Activated CD8-positive, alpha-beta memory T cell treated with anti-CD3 and anti-CD28 coated beads, Interleukin-2, amount 10 ng/mL, durations not matched to agents 7 days and 5 days (primary cell): ENCODE data around the gene FAM107A. TPM values are rescaled to one million over a fixed set of nuclear protein-coding genes. Genes with fewer than 3 reads are reported as not detected.

Experiments
- ATAC-seq: fragments of 150-1000 bp; cut with Tn5 transposase; one replicate; pipeline ENCODE4 v1.10.0; 2021; ENCODE audit warnings: moderate library complexity
- CTCF ChIA-PET: fragments of 350-600 bp; sonication (Branson Sonifier 250); formaldehyde crosslinking; loops from one replicate; lab custom pipeline; 2021; ENCODE audit warnings: antibody characterized with exemption; lab: Charles Lee
- DNase-seq: peaks from one replicate; pipeline ENCODE4 v3.0.0-alpha.2; 2020
- H3K27ac Mint-ChIP-seq: one replicate; pipeline ENCODE4 v1.8.0; 2021; ENCODE audit warnings: mild to moderate bottlenecking, mixed read lengths
- H3K27me3 Mint-ChIP-seq: one replicate; pipeline ENCODE4 v1.8.0; 2021; ENCODE audit warnings: mixed read lengths
- H3K36me3 Mint-ChIP-seq: one replicate; pipeline ENCODE4 v1.8.0; 2021; ENCODE audit warnings: mild to moderate bottlenecking, mixed read lengths
- H3K4me1 Mint-ChIP-seq: one replicate; pipeline ENCODE4 v1.8.0; 2021; ENCODE audit warnings: mixed read lengths
- H3K4me3 Mint-ChIP-seq: one replicate; pipeline ENCODE4 v1.8.0; 2021; ENCODE audit warnings: mild to moderate bottlenecking, moderate library complexity, mixed read lengths
- H3K9me3 Mint-ChIP-seq: one replicate; pipeline ENCODE4 v1.8.0; 2022; ENCODE audit warnings: low read depth, mixed read lengths
- total RNA-seq, 2 experiments: library from RNA; stranded (reverse); gene quantifications; one replicate each; pipeline ENCODE4 v1.2.3, GENCODE V29; 2021

The FAM107A gene, protein sequence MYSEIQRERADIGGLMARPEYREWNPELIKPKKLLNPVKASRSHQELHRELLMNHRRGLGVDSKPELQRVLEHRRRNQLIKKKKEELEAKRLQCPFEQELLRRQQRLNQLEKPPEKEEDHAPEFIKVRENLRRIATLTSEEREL
- total RNA-seq: not detected

DNA sequence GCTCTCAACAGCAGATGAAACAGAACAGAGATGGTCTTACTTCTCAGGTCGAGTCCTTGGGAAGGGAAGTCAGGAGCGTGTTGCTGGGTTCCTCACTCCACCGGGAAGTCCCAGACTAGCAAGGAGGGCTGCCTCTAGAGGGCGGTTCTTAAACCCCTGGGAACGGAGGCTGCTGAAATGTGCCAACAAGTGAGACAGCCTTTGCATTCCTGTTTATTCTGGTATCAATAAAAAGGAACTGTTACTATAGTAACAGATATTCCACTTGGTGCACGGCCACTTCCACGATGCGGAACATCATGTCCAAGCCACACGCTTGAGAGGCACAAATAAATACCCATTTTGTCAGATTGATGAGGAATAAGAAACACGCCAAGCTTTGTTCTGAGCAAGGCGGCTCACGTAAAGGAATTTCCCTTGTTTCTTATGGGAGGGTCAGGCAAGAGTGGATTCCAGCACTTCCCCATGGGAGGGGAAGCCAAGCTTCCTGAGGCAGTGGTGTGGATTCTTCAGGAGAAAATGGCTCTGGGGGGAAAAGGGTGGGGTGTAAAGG lies at the start of gene FAM107A:
FAM107A (minus strand) TSS at position 123 of the 553 bp plus-strand sequence. CDS start 7,531 bp downstream, outside the sequence.
- CTCF ChIA-PET: interaction anchor here (1.9 kb wide), 1 partner anchor 53 kb away, joined by 7 read pairs; no protein-coding TSS in a partner anchor
- DNase-seq (no peak), ATAC-seq (no peak)
- H3K36me3 Mint-ChIP-seq: no peaks in the 10 kb centered on the region
- H3K9me3 Mint-ChIP-seq: no peaks in the 10 kb centered on the region
- H3K27ac Mint-ChIP-seq: no peak within 1 kb of the TSS
- H3K27me3 Mint-ChIP-seq: peaks cover 9% of the 10 kb centered on the region
- no peak within 1 kb of the TSS for H3K4me3 Mint-ChIP-seq
- no peaks in the 10 kb centered on the region for H3K4me1 Mint-ChIP-seq

GRCh38 chr3:58625196-58625824 lies 48.1 kb upstream of the FAM107A start:
- Mint-ChIP-seq H3K9me3 (no peaks in the 10 kb centered on the region), H3K4me3 (no peak overlapping the region), H3K27me3 (no peaks in the 10 kb centered on the region), H3K27ac (no peak overlapping the region), H3K4me1 (peaks cover 5% of the 10 kb centered on the region), H3K36me3 (no peaks in the 10 kb centered on the region)
- no peak for ATAC-seq
- CTCF ChIA-PET: interaction anchor here (10.1 kb wide), 1 partner anchor 56 kb away, joined by 163 read pairs; no protein-coding TSS in a partner anchor
- DNase-seq: no peak

- ATAC-seq: no peak
- Mint-ChIP-seq H3K4me3 (no peak overlapping the region), H3K27me3 (no peaks in the 10 kb centered on the region), H3K36me3 (no peaks in the 10 kb centered on the region), H3K9me3 (no peaks in the 10 kb centered on the region), H3K27ac (no peak overlapping the region), H3K4me1 (peaks cover 5% of the 10 kb centered on the region)
- CTCF ChIA-PET: interaction anchor here (10.1 kb wide), 1 partner anchor 55 kb away, joined by 163 read pairs; no protein-coding TSS in a partner anchor
- no peak for DNase-seq
Observed at GRCh38 chr3:58624550-58624949, 47.4 kb upstream of the FAM107A start.

GRCh38 chr3:58623961-58624360 lies 46.8 kb upstream of the FAM107A start:
- H3K36me3 Mint-ChIP-seq: no peaks in the 10 kb centered on the region
- ATAC-seq (no peak), DNase-seq (no peak)
- H3K27me3 Mint-ChIP-seq: no peaks in the 10 kb centered on the region
- no peak overlapping the region for H3K4me3 Mint-ChIP-seq
- CTCF ChIA-PET: no interaction called here
- no peaks in the 10 kb centered on the region for H3K9me3 Mint-ChIP-seq
- H3K4me1 Mint-ChIP-seq: peaks cover 5% of the 10 kb centered on the region
- no peak overlapping the region for H3K27ac Mint-ChIP-seq

DNA sequence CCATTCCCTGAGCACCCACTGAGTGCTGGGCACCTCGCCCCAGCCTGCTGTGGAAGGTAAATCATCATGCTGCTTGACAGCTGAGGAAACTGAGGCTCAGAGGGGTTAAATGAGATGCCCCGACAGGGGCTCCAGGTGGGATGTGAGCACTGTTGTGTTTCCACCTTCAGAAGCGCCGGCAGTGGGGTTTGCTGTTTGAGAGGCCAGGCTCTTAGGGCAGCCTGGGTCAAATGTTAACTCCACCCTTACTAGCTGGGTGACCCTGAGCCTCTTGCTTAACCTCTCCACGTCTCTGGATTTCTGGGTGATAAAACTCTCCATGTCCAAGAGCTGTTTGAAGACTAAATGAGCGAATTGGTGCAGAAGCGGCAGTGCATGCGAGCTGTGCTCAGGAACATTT lies 46.3 kb upstream of the FAM107A start:
- ATAC-seq (no peak), DNase-seq (no peak)
- no peaks in the 10 kb centered on the region for H3K27me3 Mint-ChIP-seq
- H3K36me3 Mint-ChIP-seq: no peaks in the 10 kb centered on the region
- no peaks in the 10 kb centered on the region for H3K9me3 Mint-ChIP-seq
- H3K4me3 Mint-ChIP-seq: no peak overlapping the region
- peaks cover 5% of the 10 kb centered on the region for H3K4me1 Mint-ChIP-seq
- H3K27ac Mint-ChIP-seq: no peak overlapping the region
- CTCF ChIA-PET: no interaction called here

DNA sequence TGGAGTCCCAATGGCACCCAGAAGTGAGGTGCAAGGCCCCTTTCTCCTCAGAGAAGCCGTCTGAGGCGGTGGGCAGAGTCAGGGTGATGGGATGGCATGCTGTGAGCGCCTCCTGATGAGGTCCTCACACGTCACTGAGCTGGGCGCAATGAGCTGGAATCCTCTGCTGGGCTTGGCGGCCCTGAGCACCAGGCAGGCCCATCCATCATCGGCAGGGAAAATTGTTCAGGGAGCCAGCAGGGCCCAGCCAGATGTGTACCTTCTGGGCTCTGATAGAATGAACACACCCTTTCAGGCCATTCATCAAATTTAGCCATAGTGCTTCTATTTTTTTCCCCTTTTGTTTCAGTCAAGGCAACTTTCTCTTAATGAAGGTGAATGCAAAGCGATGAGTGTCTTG lies 45.7 kb upstream of the FAM107A start:
- Mint-ChIP-seq H3K27ac (no peak overlapping the region), H3K4me1 (peaks cover 5% of the 10 kb centered on the region), H3K9me3 (no peaks in the 10 kb centered on the region), H3K4me3 (no peak overlapping the region), H3K36me3 (no peaks in the 10 kb centered on the region), H3K27me3 (no peaks in the 10 kb centered on the region)
- CTCF ChIA-PET: no interaction called here
- no peak for DNase-seq
- ATAC-seq: no peak

GRCh38 chr3:58622436-58622835 lies 45.2 kb upstream of the FAM107A start:
- Mint-ChIP-seq H3K4me1 (peaks cover 5% of the 10 kb centered on the region), H3K4me3 (no peak overlapping the region), H3K27me3 (no peaks in the 10 kb centered on the region), H3K27ac (no peak overlapping the region), H3K9me3 (no peaks in the 10 kb centered on the region), H3K36me3 (no peaks in the 10 kb centered on the region)
- ATAC-seq (no peak), DNase-seq (no peak)
- CTCF ChIA-PET: no interaction called here

DNA sequence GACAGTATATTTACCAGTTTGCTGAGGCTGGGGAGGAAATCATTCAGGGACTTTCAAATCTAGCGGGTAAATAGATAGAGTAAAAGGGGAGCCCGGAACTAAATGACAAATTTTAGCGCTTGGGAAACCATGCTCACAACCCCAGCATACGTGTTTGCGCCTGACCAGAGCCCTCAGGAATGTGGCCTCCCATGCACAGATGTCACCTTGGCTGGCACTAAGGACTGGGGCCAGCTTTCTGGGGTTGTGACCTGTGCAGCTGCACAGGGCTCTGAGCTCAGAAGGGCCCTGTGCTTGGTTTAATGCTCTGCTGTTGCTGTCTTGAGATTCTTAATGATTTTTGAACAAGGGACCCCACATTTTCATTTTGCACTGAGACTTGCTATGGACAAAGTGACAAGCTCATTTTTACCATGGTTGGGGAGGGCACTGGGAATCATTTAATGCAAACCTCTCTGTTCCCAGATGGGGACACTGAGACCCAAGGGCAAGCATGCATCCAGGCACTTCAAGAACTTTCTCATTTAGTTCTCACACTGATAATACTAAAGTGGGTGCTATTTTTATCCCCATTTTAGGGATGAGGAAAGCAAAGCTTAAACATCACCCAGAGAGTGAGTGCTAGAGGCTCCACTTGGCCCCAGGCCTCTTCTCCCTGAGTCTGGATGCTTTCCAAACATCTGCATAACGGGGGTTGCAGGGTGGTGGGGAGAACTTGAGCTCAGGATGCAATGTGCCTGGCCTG lies 44.1 kb upstream of the FAM107A start:
- H3K27ac Mint-ChIP-seq: no peak overlapping the region
- H3K9me3 Mint-ChIP-seq: no peaks in the 10 kb centered on the region
- CTCF ChIA-PET: interaction anchor here (1.3 kb wide), 1 partner anchor 9 kb away, joined by 6 read pairs; no protein-coding TSS in a partner anchor
- no peaks in the 10 kb centered on the region for H3K36me3 Mint-ChIP-seq
- H3K27me3 Mint-ChIP-seq: no peaks in the 10 kb centered on the region
- peaks cover 5% of the 10 kb centered on the region for H3K4me1 Mint-ChIP-seq
- no peak overlapping the region for H3K4me3 Mint-ChIP-seq
- ATAC-seq (no peak), DNase-seq (no peak)

GRCh38 chr3:58620421-58620820 lies 43.2 kb upstream of the FAM107A start:
- CTCF ChIA-PET: no interaction called here
- Mint-ChIP-seq H3K27me3 (peaks cover 1% of the 10 kb centered on the region), H3K27ac (no peak overlapping the region), H3K9me3 (no peaks in the 10 kb centered on the region), H3K4me3 (no peak overlapping the region), H3K36me3 (no peaks in the 10 kb centered on the region), H3K4me1 (peaks cover 3% of the 10 kb centered on the region)
- ATAC-seq (no peak), DNase-seq (no peak)

GRCh38 chr3:58617338-58617761 lies 40.2 kb upstream of the FAM107A start:
- Mint-ChIP-seq H3K4me3 (no peak overlapping the region), H3K4me1 (no peaks in the 10 kb centered on the region), H3K27me3 (peaks cover 3% of the 10 kb centered on the region), H3K36me3 (no peaks in the 10 kb centered on the region), H3K27ac (no peak overlapping the region), H3K9me3 (no peaks in the 10 kb centered on the region)
- ATAC-seq (no peak), DNase-seq (no peak)
- CTCF ChIA-PET: no interaction called here

DNA sequence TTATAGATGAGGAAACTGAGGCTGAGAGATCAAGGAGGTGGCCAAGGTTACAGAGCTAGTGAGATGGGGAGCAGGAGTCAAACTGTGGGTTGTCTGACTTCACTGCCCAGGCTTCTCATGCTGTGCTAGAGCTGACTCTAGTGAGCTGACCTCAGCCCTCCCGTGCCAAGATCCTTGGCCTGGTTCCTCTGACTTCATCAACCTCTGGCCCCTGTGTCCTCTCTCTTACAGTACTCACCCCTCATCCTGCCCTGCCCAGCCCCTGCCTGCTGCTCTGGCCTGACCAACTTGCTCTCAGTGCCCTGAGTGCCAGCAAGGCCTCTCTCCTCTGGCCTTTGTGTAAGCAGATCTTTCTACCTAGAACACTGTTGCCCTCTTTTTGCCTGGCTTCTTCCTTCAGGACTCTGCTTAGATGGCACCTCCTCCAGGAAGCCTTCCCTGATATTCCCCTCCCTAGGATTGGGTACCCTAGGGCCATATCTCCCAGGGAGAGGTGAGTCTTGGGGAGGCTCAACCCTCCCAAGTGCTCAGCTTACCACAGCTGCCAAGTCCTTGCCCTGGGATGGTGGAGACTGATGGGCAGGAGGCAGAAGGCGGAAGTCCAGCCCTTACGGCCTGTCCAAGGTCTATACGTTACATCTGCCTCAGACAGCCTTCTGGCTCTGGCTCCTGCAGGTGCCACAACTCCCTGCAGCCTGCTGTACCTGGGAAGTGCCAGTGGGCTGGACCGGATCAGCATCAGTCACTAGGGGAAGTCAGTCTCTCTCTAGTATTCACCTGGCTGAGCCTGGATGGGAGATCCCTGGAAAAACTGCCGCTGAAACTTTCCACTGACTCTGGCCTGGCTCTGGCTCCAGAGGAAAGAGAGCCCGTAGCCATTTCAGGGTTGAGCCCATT lies 36.3 kb upstream of the FAM107A start:
- H3K4me3 Mint-ChIP-seq: no peak overlapping the region
- CTCF ChIA-PET: interaction anchor here (1.4 to 1.5 kb wide), 2 partner anchors 17 to 28 kb away, joined by 3 read pairs; no protein-coding TSS in a partner anchor
- H3K9me3 Mint-ChIP-seq: no peaks in the 10 kb centered on the region
- peaks cover 21% of the 10 kb centered on the region for H3K4me1 Mint-ChIP-seq
- no peaks in the 10 kb centered on the region for H3K36me3 Mint-ChIP-seq
- H3K27ac Mint-ChIP-seq: no peak overlapping the region
- ATAC-seq (no peak), DNase-seq (no peak)
- H3K27me3 Mint-ChIP-seq: peaks cover 10% of the 10 kb centered on the region

DNA sequence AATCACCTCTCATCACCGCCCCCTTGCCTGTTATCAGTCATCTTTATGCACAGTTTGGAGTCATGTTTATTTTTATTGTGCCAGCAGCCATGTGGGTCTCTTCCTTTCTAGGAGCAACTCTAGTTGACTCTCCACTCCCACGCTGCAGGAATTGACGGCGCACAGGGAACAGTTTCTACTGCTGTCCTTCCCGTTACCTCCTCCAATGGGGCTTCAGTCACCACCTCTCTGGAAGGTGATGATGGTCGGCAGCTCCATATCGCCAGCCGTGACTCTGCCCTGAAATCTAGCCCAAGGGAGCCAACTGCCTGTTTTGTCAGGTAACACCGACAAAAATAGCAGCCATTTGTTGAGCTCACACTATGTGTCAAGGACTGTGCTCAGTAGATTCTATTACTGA lies 35.6 kb upstream of the FAM107A start:
- no peaks in the 10 kb centered on the region for H3K9me3 Mint-ChIP-seq
- no peak for DNase-seq
- H3K4me1 Mint-ChIP-seq: peaks cover 27% of the 10 kb centered on the region
- no peak for ATAC-seq
- H3K4me3 Mint-ChIP-seq: no peak overlapping the region
- no peaks in the 10 kb centered on the region for H3K36me3 Mint-ChIP-seq
- H3K27ac Mint-ChIP-seq: no peak overlapping the region
- H3K27me3 Mint-ChIP-seq: peaks cover 10% of the 10 kb centered on the region
- CTCF ChIA-PET: interaction anchor here (1.4 to 1.5 kb wide), 2 partner anchors 18 to 27 kb away, joined by 3 read pairs; no protein-coding TSS in a partner anchor
